Keratinocyte (primary cell): Measurements from ENCODE around the gene SDK1.

Source experiments
- EZH2 ChIP-seq: IDR thresholded peaks from one replicate; pipeline ENCODE4 v1.6.1; 2012; ENCODE audit warnings: inconsistent platforms, mild to moderate bottlenecking, low read length, moderate library complexity
- TF ChIP-seq, protein P1 (sequence below), 3 experiments: IDR thresholded peaks in 1 of 3; conservative IDR thresholded peaks in 1 of 3; optimal IDR thresholded peaks in 1 of 3; 2 replicates in 2 of 3; 3 replicates in 1 of 3; pipeline versions ENCODE3 to v1.5.1; 2011; ENCODE audit warnings: low read length in 3 of 3, mild to moderate bottlenecking in 3 of 3, moderate library complexity in 2 of 3, control low read depth in 1 of 3, inconsistent platforms in 1 of 3; ENCODE audit not compliant: insufficient read depth in 2 of 3; ENCODE audit errors: extremely low read depth in 1 of 3

DNA sequence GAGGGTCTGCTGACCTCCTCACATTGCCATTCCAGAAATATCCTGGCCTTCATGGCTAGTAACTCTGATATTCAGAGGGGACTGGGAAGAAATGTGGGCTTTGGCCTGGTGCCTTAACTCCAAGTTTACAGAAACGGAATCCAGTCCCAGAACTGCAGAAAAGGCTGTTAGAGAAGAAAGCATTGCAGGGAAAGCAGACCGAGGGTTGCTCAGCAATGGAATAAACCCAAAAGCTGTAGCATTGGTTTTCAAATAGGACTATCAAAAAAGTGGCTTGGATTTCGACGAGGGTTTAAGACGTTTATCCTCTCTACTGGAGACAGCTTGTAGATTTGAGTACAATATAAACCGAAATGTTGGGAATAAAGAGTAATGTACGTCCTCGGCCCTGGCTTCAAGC is 955.2 kb downstream of the SDK1 start:
- TF ChIP-seq, protein P1, sequence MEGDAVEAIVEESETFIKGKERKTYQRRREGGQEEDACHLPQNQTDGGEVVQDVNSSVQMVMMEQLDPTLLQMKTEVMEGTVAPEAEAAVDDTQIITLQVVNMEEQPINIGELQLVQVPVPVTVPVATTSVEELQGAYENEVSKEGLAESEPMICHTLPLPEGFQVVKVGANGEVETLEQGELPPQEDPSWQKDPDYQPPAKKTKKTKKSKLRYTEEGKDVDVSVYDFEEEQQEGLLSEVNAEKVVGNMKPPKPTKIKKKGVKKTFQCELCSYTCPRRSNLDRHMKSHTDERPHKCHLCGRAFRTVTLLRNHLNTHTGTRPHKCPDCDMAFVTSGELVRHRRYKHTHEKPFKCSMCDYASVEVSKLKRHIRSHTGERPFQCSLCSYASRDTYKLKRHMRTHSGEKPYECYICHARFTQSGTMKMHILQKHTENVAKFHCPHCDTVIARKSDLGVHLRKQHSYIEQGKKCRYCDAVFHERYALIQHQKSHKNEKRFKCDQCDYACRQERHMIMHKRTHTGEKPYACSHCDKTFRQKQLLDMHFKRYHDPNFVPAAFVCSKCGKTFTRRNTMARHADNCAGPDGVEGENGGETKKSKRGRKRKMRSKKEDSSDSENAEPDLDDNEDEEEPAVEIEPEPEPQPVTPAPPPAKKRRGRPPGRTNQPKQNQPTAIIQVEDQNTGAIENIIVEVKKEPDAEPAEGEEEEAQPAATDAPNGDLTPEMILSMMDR (optimal IDR thresholded peaks at IDR 0.05 in 1 of 3, IDR thresholded peaks at IDR 0.05 in 1 of 3, conservative IDR thresholded peaks at IDR 0.05 in 1 of 3; ENCODE audit: extremely low read depth in 1 of 3, insufficient read depth in 2 of 3, low read length in 3 of 3), result no peak
- TF ChIP-seq EZH2, result no peak
